K562 (cell line): Measurements from ENCODE around the gene SH3BP5. TPM values are rescaled to one million over a fixed set of nuclear protein-coding genes. Genes with fewer than 3 reads are reported as not detected.

Experiments used
- ATAC-seq: fragments of 200-7000 bp; cut with Tn5 transposase; 3 replicates; pipeline ENCODE4 v1.9.1; 2020; ENCODE audit warnings: moderate library complexity
- BruUV-seq: library from RNA; stranded (reverse); fragments of 400-500 nt; replicated peaks from 2 replicates; lab custom pipeline; 2021; lab: Mats Ljungman, UMichigan
- CTCF ChIA-PET: fragments of 300-600 bp; formaldehyde crosslinking; extraction: SDS; loops from one replicate; lab custom pipeline; 2021; ENCODE audit warnings: low intra/inter-chr PET ratio; lab: Yijun Ruan, JAX
- POLR2A ChIA-PET: fragments of 300-600, 350-650 bp; sonication (Branson Sonifier 250); formaldehyde crosslinking; extraction: SDS; loops from one replicate; lab custom pipeline; 2021; ENCODE audit warnings: antibody characterized with exemption, inconsistent platforms; lab: Yijun Ruan, JAX
- DNase-seq, 4 experiments: peaks; one replicate each; pipeline versions ENCODE4 v3.0.0 to v3.0.0-alpha.2; 2011 to 2018; ENCODE audit warnings: low spot score in 3 of 4, mixed read lengths in 3 of 4; ENCODE audit errors: extremely low read depth in 1 of 4
- FAIRE-seq: peaks from 2 replicates; lab custom pipeline; 2011; peaks lifted over from hg19 to GRCh38; lab: Jason Lieb, UNC
- H2AFZ ChIP-seq: 2 replicates; pipeline ENCODE4 v1.6.0; 2011; ENCODE audit warnings: low read depth, low read length, control low read depth, inconsistent platforms
- H3K27ac ChIP-seq: fragments of 200-600 bp; 3 replicates; pipeline ENCODE4 v1.8.0; 2011; ENCODE audit warnings: low read depth, mild to moderate bottlenecking, control low read depth, inconsistent platforms, low read length, moderate library complexity, mixed read lengths; ENCODE audit errors: extremely low read depth
- H3K27me3 ChIP-seq, 2 experiments: fragments of 300-600 bp in 1 of 2; 2 replicates in 1 of 2; 3 replicates in 1 of 2; pipeline versions ENCODE4 v1.6.0 to v1.8.0; 2011; ENCODE audit warnings: inconsistent platforms in 2 of 2, low read length in 2 of 2, mild to moderate bottlenecking in 1 of 2, mixed read lengths in 1 of 2, moderate library complexity in 1 of 2; ENCODE audit not compliant: control insufficient read depth in 2 of 2, insufficient read depth in 2 of 2
- H3K36me3 ChIP-seq: fragments of 300-600 bp; 3 replicates; pipeline ENCODE4 v1.8.0; 2011; ENCODE audit warnings: mild to moderate bottlenecking, low read length, inconsistent platforms; ENCODE audit not compliant: control insufficient read depth, insufficient read depth
- H3K4me1 ChIP-seq, 2 experiments: fragments of 200-600 bp in 1 of 2; replicated peaks in 1 of 2; 2 replicates in 1 of 2; 3 replicates in 1 of 2; pipeline versions ENCODE4 v1.5.1 to v1.8.0; 2011; ENCODE audit warnings: inconsistent platforms in 2 of 2, low read length in 2 of 2, mild to moderate bottlenecking in 1 of 2, mixed read lengths in 1 of 2, moderate library complexity in 1 of 2; ENCODE audit not compliant: control insufficient read depth in 2 of 2, insufficient read depth in 2 of 2
- H3K4me2 ChIP-seq: 2 replicates; pipeline ENCODE4 v1.6.1; 2011; ENCODE audit warnings: low read length, control low read depth, inconsistent platforms, mixed read lengths; ENCODE audit not compliant: insufficient read depth
- H3K4me3 ChIP-seq: fragments of 200-600 bp; sonication (generic), shearing (Covaris generic); 2 replicates; pipeline ENCODE4 v1.5.1; 2016; ENCODE audit warnings: control low read depth, inconsistent platforms
- H3K79me2 ChIP-seq: fragments of 200-600 bp; 3 replicates; pipeline ENCODE4 v1.8.0; 2011; ENCODE audit warnings: low read length, inconsistent platforms; ENCODE audit not compliant: control insufficient read depth, insufficient read depth
- H3K9ac ChIP-seq, 2 experiments: 2 replicates each; pipeline versions ENCODE4 v1.6.0 to v1.6.1; 2011; ENCODE audit warnings: low read depth in 2 of 2, low read length in 2 of 2, control low read depth in 1 of 2, inconsistent platforms in 1 of 2, mild to moderate bottlenecking in 1 of 2, mixed read lengths in 1 of 2; ENCODE audit not compliant: insufficient read depth in 1 of 2
- H3K9me1 ChIP-seq: one replicate; pipeline ENCODE4 v1.6.0; 2011; ENCODE audit warnings: inconsistent platforms, mild to moderate bottlenecking, low read length, moderate library complexity; ENCODE audit not compliant: control insufficient read depth, insufficient read depth
- H3K9me3 ChIP-seq: replicated peaks from 2 replicates; pipeline ENCODE4 v1.5.1; 2011; ENCODE audit warnings: low read depth, low read length, inconsistent platforms; ENCODE audit not compliant: control insufficient read depth, insufficient read depth
- H4K20me1 ChIP-seq: replicated peaks from 2 replicates; pipeline ENCODE4 v1.6.1; 2011; ENCODE audit warnings: low read length, inconsistent platforms, mixed read lengths; ENCODE audit not compliant: control insufficient read depth, insufficient read depth
- ARID3A ChIP-seq: IDR thresholded peaks from 2 replicates; pipeline ENCODE4 v1.6.1; 2012; ENCODE audit warnings: low read depth, low read length, improper control_type of control experiment, borderline replicate concordance
- C11orf30 ChIP-seq: fragments of 450-650 bp; IDR thresholded peaks from 2 replicates; pipeline ENCODE4 v1.6.1; 2016; ENCODE audit warnings: low read depth, mild to moderate bottlenecking
- CBFA2T2 ChIP-seq: fragments of 450-650 bp; conservative IDR thresholded peaks from 2 replicates; pipeline ENCODE4 v1.6.1; 2017; ENCODE audit warnings: mild to moderate bottlenecking
- CGGBP1 ChIP-seq: fragments of 250-450 bp; sonication (Bioruptor Pico); IDR thresholded peaks from 2 replicates; pipeline ENCODE4 v1.9.0; 2021; ENCODE audit warnings: mild to moderate bottlenecking
- DNMT1 ChIP-seq: fragments of 450-650 bp; IDR thresholded peaks from 2 replicates; pipeline ENCODE4 v1.6.1; 2016; ENCODE audit warnings: antibody characterized with exemption, mild to moderate bottlenecking
- PURB ChIP-seq: sonication (generic); formaldehyde crosslinking; IDR thresholded peaks from 2 replicates; pipeline ENCODE4 v1.9.0; 2021; ENCODE audit warnings: low read depth, mild to moderate bottlenecking, missing genetic modification reagents
- SPI1 ChIP-seq: IDR thresholded peaks from 2 replicates; pipeline ENCODE4 v1.6.1; 2011; ENCODE audit warnings: low read depth, low read length, control low read depth, borderline replicate concordance
- ZEB2 ChIP-seq: fragments of 450-650 bp; IDR thresholded peaks from 2 replicates; pipeline ENCODE4 v1.6.1; 2016
- ZNF316 ChIP-seq: fragments of 450-650 bp; IDR thresholded peaks from 2 replicates; pipeline ENCODE4 v1.6.1; 2016
- WGBS: fragments of 100-300 bp; shearing (Covaris generic); methylation state at CpG from one replicate; pipeline ENCODE4 v1.1.6; 2016; ENCODE audit warnings: low coverage, mixed read lengths; ENCODE audit not compliant: insufficient coverage; ENCODE audit errors: missing lambda C conversion rate; 5-methylcytosine and 5-hydroxymethylcytosine counted together
- in situ Hi-C: fragments of 300-500 bp; cut with MboI; formaldehyde crosslinking; loops from 4 replicates; pipeline ENCODE4 v1.15.0; 2018; ENCODE audit warnings: inconsistent platforms, mixed read lengths
- intact Hi-C: fragments of 100-400 bp; cut with micrococcal nuclease; formaldehyde crosslinking; loops from 2 replicates; pipeline ENCODE4 v1.14.2; 2022
- polyA plus RNA-seq, 8 experiments: library from polyadenylated mRNA; depleted of rRNA in 4 of 8; stranded (reverse) in 5 of 8; unstranded in 3 of 8; fragments of >200 nt; fragmentation: Nextera tagmentation in 2 of 8; fragmentation: Illumina TruSeq in 1 of 8; extraction: Ambion mirVana in 2 of 8; extraction: Trizol in 1 of 8; gene quantifications; 2 replicates each; pipeline versions ENCODE4 v1.2.1 to v1.2.3, GENCODE V29; 2011 to 2014; ENCODE audit warnings: inconsistent platforms in 1 of 8, missing spikeins in 1 of 8
- total RNA-seq, 7 experiments: library from RNA; depleted of rRNA in 6 of 7; stranded (reverse); fragments of >200 nt in 6 of 7; fragmentation: Illumina TruSeq in 2 of 7; extraction: Trizol in 2 of 7; gene quantifications; 2 replicates each; pipeline versions ENCODE4 v1.2.1 to v1.2.3, GENCODE V29; 2011 to 2021; ENCODE audit warnings: low replicate concordance in 1 of 7

The SH3BP5 gene
- total and polyA plus RNA-seq, 9 of the 15 experiments (the other 6 are each of a cell fraction or from before 2014, with no cell fraction given) = 2.9 to 29.0 (median 14.9) TPM

- Histone ChIP-seq H3K4me1 (peaks cover 23 to 33% of the 10 kb centered on the region in 2 experiments), H3K36me3 (peaks cover 22% of the 10 kb centered on the region; the same call in 1 of the 3 replicates), H2AFZ (peak overlapping the region; percentile 100; the same call in 1 of the 2 replicates), H3K79me2 (peaks cover 20% of the 10 kb centered on the region; the same call in 2 of the 3 replicates), H3K9ac (peak overlapping the region; percentile 68 to 98), H3K4me3 (peak overlapping the region; percentile 85), H4K20me1 (no peaks in the 10 kb centered on the region), H3K9me3 (no peaks in the 10 kb centered on the region), H3K9me1 (no peaks in the 10 kb centered on the region), H3K4me2 (peak overlapping the region; percentile 93), H3K27me3 (no peaks in the 10 kb centered on the region), H3K27ac (no peak overlapping the region; the same call in 2 of the 3 replicates)
- in situ Hi-C loops (no loop called here), intact Hi-C loops (loop anchor here (2.0 kb wide), 1 partner anchor 20 kb away; no protein-coding TSS in a partner anchor)
- DNase-seq (no peak), ATAC-seq (no peak), FAIRE-seq (peak; percentile 6)
- ChIA-PET CTCF (interaction anchor here (0.7 kb wide), 1 partner anchor 10 kb away, joined by 3 read pairs; no protein-coding TSS in a partner anchor), POLR2A (interaction anchor here (0.7 to 2.3 kb wide), 4 partner anchors 13 to 33 kb away, joined by 3 to 19 read pairs (median 4); no protein-coding TSS in a partner anchor)
- TSS peak; percentile 36 for BruUV-seq
- 12% methylated on average over 6 of the region's 6 CpGs for WGBS
- TF ChIP-seq DNMT1 (no peak), ZEB2 (no peak), C11orf30 (no peak), PURB (CRISPR knock-in tag) (no peak), SPI1 (no peak), CBFA2T2 (no peak), CGGBP1 (CRISPR knock-in tag) (no peak), ZNF316 (no peak), ARID3A (0 out of 2 replicates have a peak, but pooled peaks have one; percentile 27)
These were observed 1.2 kb downstream of the SH3BP5 start for GRCh38 chr3:15331072-15331605.
